ENCODE results near the gene IL21. TPM values are rescaled to one million over a fixed set of nuclear protein-coding genes. Genes with fewer than 3 reads are reported as not detected.

The IL21 gene
- total RNA-seq, 1 donor from 2014 or later = not detected

DNA sequence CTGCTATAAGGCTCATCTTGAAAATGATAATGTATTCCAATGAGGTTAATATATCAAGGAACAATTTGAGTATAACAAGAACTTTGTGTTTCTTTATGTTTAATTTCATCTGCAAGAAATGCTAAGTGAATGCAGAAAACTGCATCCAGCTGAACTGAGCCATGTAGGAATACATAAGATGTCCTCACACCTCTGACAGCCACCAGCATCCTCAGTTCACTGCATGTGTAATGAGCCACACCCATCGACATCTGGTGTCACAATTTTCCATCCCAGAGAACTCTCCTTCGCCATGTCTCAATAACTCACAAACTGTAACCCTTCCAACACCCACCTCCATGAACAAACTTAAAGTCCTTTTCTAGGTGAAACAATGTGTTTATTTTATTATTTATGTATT lies 3.3 kb upstream of the IL21 start:
- Mint-ChIP-seq H3K4me3 (ENCODE audit: unreplicated experiment) (no peak overlapping the region), H3K27ac (ENCODE audit: unreplicated experiment) (no peak overlapping the region), H3K36me3 (ENCODE audit: unreplicated experiment) (no peaks in the 10 kb centered on the region), H3K27me3 (ENCODE audit: unreplicated experiment) (peaks cover 64% of the 10 kb centered on the region), H3K4me1 (ENCODE audit: unreplicated experiment) (no peaks in the 10 kb centered on the region), H3K9me3 (ENCODE audit: unreplicated experiment) (no peaks in the 10 kb centered on the region)
- DNase-seq (ENCODE audit: extremely low spot score, unreplicated experiment) = no peak
- TF ChIP-seq CTCF (IDR thresholded peaks at IDR 0.05) = no peak

DNA sequence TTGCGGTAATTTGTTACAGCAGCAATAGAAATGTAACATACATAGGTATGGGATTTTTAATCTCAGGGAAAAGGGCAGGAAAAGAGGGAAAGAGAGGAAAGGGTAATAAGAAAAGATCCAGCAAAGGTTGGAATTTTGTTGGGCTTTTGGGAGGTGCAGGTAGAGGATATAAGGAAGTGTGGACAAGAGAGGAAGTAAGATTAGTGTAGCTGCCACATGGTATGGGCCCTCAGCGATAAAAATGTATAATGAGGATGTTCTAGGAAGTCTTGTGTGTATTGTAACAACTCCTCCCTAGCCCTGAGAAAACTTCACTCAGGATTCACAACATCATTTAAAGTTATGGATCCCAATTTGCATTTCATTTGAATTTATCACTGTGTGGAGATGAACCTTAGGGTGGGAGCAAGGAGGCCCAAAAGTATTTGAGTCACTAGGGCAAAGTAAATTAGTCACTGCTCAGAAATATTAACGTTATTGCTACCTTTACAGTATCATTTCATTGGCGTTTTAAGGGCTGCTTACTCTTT lies 2.8 kb upstream of the IL21 start:
- Mint-ChIP-seq H3K27ac (ENCODE audit: unreplicated experiment) (no peak overlapping the region), H3K4me3 (ENCODE audit: unreplicated experiment) (no peak overlapping the region), H3K36me3 (ENCODE audit: unreplicated experiment) (no peaks in the 10 kb centered on the region), H3K9me3 (ENCODE audit: unreplicated experiment) (no peaks in the 10 kb centered on the region), H3K4me1 (ENCODE audit: unreplicated experiment) (no peaks in the 10 kb centered on the region), H3K27me3 (ENCODE audit: unreplicated experiment) (peaks cover 61% of the 10 kb centered on the region)
- no peak for TF ChIP-seq CTCF (IDR thresholded peaks at IDR 0.05)
- DNase-seq (ENCODE audit: extremely low spot score, unreplicated experiment) = no peak

- no peaks in the 10 kb centered on the region for H3K4me1 Mint-ChIP-seq (ENCODE audit: unreplicated experiment)
- no peak for TF ChIP-seq CTCF (IDR thresholded peaks at IDR 0.05)
- peaks cover 53% of the 10 kb centered on the region for H3K27me3 Mint-ChIP-seq (ENCODE audit: unreplicated experiment)
- no peak overlapping the region for H3K27ac Mint-ChIP-seq (ENCODE audit: unreplicated experiment)
- H3K36me3 Mint-ChIP-seq (ENCODE audit: unreplicated experiment) = no peaks in the 10 kb centered on the region
- no peak for DNase-seq (ENCODE audit: extremely low spot score, unreplicated experiment)
- H3K4me3 Mint-ChIP-seq (ENCODE audit: unreplicated experiment) = no peak overlapping the region
- H3K9me3 Mint-ChIP-seq (ENCODE audit: unreplicated experiment) = no peaks in the 10 kb centered on the region
Observed at GRCh38 chr4:122622400-122622799, 1.5 kb upstream of the IL21 start.

DNA sequence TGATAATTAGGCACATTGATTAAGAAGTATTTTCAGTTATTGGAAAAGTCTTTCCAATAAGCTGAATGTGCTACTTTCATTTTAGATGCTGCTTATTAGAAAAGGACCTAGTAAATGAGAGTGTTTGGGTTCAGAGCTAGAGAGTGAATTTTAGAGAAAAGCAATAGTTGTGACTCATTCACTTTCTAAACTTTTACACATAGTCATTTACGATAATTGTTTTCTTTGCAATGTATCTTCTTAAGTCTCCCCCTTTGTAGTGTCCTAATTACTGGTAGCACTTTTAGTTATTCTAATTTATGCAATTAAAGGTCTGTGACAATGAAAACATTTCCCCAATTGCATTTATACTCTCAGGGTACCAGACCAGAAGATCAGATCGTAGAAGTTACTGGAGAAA lies 1.3 kb downstream of the IL21 start:
- no peak for TF ChIP-seq CTCF (IDR thresholded peaks at IDR 0.05)
- H3K9me3 Mint-ChIP-seq (ENCODE audit: unreplicated experiment) = no peaks in the 10 kb centered on the region
- H3K27ac Mint-ChIP-seq (ENCODE audit: unreplicated experiment) = no peak overlapping the region
- no peak overlapping the region for H3K4me3 Mint-ChIP-seq (ENCODE audit: unreplicated experiment)
- H3K27me3 Mint-ChIP-seq (ENCODE audit: unreplicated experiment) = peaks cover 41% of the 10 kb centered on the region
- no peaks in the 10 kb centered on the region for H3K36me3 Mint-ChIP-seq (ENCODE audit: unreplicated experiment)
- no peak for DNase-seq (ENCODE audit: extremely low spot score, unreplicated experiment)
- no peaks in the 10 kb centered on the region for H3K4me1 Mint-ChIP-seq (ENCODE audit: unreplicated experiment)

GRCh38 chr4:122617597-122618593 lies 3.0 kb downstream of the IL21 start:
- Mint-ChIP-seq H3K27me3 (ENCODE audit: unreplicated experiment) (peaks cover 28% of the 10 kb centered on the region), H3K9me3 (ENCODE audit: unreplicated experiment) (no peaks in the 10 kb centered on the region), H3K36me3 (ENCODE audit: unreplicated experiment) (no peaks in the 10 kb centered on the region), H3K4me3 (ENCODE audit: unreplicated experiment) (no peak overlapping the region), H3K27ac (ENCODE audit: unreplicated experiment) (no peak overlapping the region), H3K4me1 (ENCODE audit: unreplicated experiment) (no peaks in the 10 kb centered on the region)
- DNase-seq (ENCODE audit: extremely low spot score, unreplicated experiment) = no peak
- TF ChIP-seq CTCF (IDR thresholded peaks at IDR 0.05) = no peak
